ENCODE measurements around the gene GRK5. TPM values are rescaled to one million over a fixed set of nuclear protein-coding genes. Genes with fewer than 3 reads are reported as not detected.

Gene GRK5
- total and polyA plus RNA-seq, 9 of the 15 experiments (the other 6 are each of a cell fraction or from before 2014, with no cell fraction given): 0.46 to 0.83 (median 0.67) TPM; not detected in 2

DNA sequence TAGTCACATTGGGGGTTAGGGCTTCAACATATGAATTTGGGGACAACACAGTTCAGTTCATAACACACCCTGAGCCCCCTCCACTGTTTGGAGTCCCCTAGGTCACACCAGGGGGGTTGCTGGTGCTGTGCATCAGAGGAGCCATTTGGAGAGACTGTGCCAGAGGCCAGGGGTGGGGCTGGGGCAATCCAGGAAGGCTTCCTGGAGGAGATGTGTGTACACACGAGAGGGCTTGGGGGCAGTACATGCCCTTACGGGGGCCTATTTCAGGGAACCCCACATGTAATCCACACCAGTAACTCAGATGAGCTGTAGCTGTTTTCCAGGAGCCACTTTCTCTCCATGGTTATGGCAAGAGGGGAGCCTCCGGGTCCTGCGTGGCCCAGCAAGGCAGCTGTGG lies 151.7 kb downstream of the GRK5 start:
- CTCF ChIA-PET (ENCODE audit: low intra/inter-chr PET ratio): no interaction called here
- BruUV-seq (replicated peaks): no TSS peak
- no peak for DNase-seq (ENCODE audit: extremely low read depth in 1 of 4, low spot score in 3 of 4)
- H3K4me2 ChIP-seq (ENCODE audit: insufficient read depth, low read length): no peak overlapping the region
- no peak overlapping the region for H3K27ac ChIP-seq (ENCODE audit: extremely low read depth, low read depth, low read length)
- 17% methylated on average over 4 of the region's 4 CpGs for WGBS (ENCODE audit: insufficient coverage, low coverage, missing lambda C conversion rate)
- no peaks in the 10 kb centered on the region for H3K27me3 ChIP-seq (ENCODE audit: control insufficient read depth in 2 of 2, insufficient read depth in 2 of 2, low read length in 2 of 2)
- H3K9ac ChIP-seq (ENCODE audit: insufficient read depth in 1 of 2, low read depth in 2 of 2, low read length in 2 of 2): no peak overlapping the region
- intact Hi-C loops (cut with micrococcal nuclease) (no loop called here), in situ Hi-C loops (cut with MboI) (no loop called here)
- H3K36me3 ChIP-seq (ENCODE audit: control insufficient read depth, insufficient read depth, low read length): no peaks in the 10 kb centered on the region
- no peak overlapping the region for H2AFZ ChIP-seq (ENCODE audit: low read depth, low read length)
- no peak for FAIRE-seq
- H3K9me3 ChIP-seq (replicated peaks; ENCODE audit: control insufficient read depth, insufficient read depth, low read depth, low read length): peaks cover 1% of the 10 kb centered on the region; the same call in 1 of the 2 replicates
- H3K4me3 ChIP-seq: no peak overlapping the region
- POLR2A ChIA-PET: no interaction called here
- TF ChIP-seq ZFP36 (IDR thresholded peaks at IDR 0.05; ENCODE audit: low read depth, low read length, partially characterized antibody) (peak; percentile 51), ZNF79 (CRISPR knock-in tag; IDR thresholded peaks at IDR 0.05; ENCODE audit: low read depth) (no peak)
- no peaks in the 10 kb centered on the region for H4K20me1 ChIP-seq (replicated peaks; ENCODE audit: control insufficient read depth, insufficient read depth, low read length)
- H3K4me1 ChIP-seq (replicated peaks in 1 of 2; ENCODE audit: control insufficient read depth in 2 of 2, insufficient read depth in 2 of 2, low read length in 2 of 2): no peaks in the 10 kb centered on the region
- ATAC-seq: no peak
- H3K9me1 ChIP-seq (ENCODE audit: control insufficient read depth, insufficient read depth, low read length): no peaks in the 10 kb centered on the region
- H3K79me2 ChIP-seq (ENCODE audit: control insufficient read depth, insufficient read depth, low read length): no peaks in the 10 kb centered on the region

DNA sequence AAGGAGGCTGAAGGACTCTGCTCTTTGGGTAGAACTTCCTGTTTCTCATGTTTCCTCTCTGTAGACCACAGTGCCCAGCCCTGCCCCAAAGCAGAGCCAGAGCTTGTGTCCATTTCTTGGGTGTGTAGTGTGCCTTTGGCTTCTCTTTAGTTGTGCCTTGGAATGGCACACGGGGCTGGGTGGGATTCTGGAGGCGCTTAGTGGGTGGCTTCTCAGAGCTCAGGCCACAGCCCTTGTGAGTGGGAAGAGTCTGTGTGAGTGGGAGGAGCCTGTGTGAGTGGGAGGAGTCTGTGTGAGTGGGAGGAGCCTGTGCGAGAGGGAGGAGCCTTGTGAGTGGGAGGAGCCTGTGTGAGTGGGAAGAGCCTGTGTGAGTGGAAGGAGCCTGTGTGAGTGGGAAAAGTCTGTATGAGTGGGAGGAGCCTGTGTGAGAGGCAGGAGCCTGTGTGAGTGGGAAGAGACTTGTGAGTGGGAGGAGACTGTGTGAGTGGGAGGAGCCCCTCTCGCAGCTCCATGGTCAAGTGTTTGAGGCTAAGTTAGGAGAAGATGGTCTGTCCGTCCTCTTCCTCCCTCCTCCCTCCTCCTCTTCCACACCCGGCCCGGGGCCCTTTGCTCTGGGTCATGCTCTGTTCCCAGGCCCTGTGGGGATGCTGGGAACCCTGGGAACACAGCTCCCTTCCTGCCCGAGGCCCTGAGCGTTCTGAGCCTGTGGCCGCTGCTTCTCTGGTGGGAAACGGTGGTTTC lies 153.0 kb downstream of the GRK5 start:
- no peak overlapping the region for H3K4me3 ChIP-seq
- DNase-seq (ENCODE audit: extremely low read depth in 1 of 4, low spot score in 3 of 4): peak; percentile 11 to 44 (median 30)
- no peaks in the 10 kb centered on the region; a peak in 1 of 5 replicates for H3K27me3 ChIP-seq (ENCODE audit: control insufficient read depth in 2 of 2, insufficient read depth in 2 of 2, low read length in 2 of 2)
- H3K9me1 ChIP-seq (ENCODE audit: control insufficient read depth, insufficient read depth, low read length): no peaks in the 10 kb centered on the region
- H3K27ac ChIP-seq (ENCODE audit: extremely low read depth, low read depth, low read length): no peak overlapping the region
- H2AFZ ChIP-seq (ENCODE audit: low read depth, low read length): no peak overlapping the region
- H3K4me2 ChIP-seq (ENCODE audit: insufficient read depth, low read length): no peak overlapping the region
- peak; percentile 90 for ATAC-seq
- FAIRE-seq: peak; percentile 29
- H3K9me3 ChIP-seq (replicated peaks; ENCODE audit: control insufficient read depth, insufficient read depth, low read depth, low read length): peaks cover 1% of the 10 kb centered on the region; the same call in 1 of the 2 replicates
- no peaks in the 10 kb centered on the region for H4K20me1 ChIP-seq (replicated peaks; ENCODE audit: control insufficient read depth, insufficient read depth, low read length)
- no peaks in the 10 kb centered on the region for H3K36me3 ChIP-seq (ENCODE audit: control insufficient read depth, insufficient read depth, low read length)
- in situ Hi-C loops (cut with MboI): no loop called here
- H3K9ac ChIP-seq (ENCODE audit: insufficient read depth in 1 of 2, low read depth in 2 of 2, low read length in 2 of 2): no peak overlapping the region
- H3K79me2 ChIP-seq (ENCODE audit: control insufficient read depth, insufficient read depth, low read length): no peaks in the 10 kb centered on the region
- intact Hi-C loops (cut with micrococcal nuclease): no loop called here
- WGBS (ENCODE audit: insufficient coverage, low coverage, missing lambda C conversion rate): 24% methylated on average over 7 of the region's 11 CpGs
- BruUV-seq (replicated peaks): no TSS peak
- H3K4me1 ChIP-seq (replicated peaks in 1 of 2; ENCODE audit: control insufficient read depth in 2 of 2, insufficient read depth in 2 of 2, low read length in 2 of 2): no peaks in the 10 kb centered on the region
- CTCF ChIA-PET (ENCODE audit: low intra/inter-chr PET ratio): no interaction called here
- POLR2A ChIA-PET: no interaction called here
- TF ChIP-seq SUPT5H (IDR thresholded peaks at IDR 0.05) (no peak), EGR1 (conservative IDR thresholded peaks at IDR 0.05) (peak; percentile 63), HDAC3 (IDR thresholded peaks at IDR 0.05; ENCODE audit: borderline replicate concordance, partially characterized antibody) (no peak), ARID2 (IDR thresholded peaks at IDR 0.05) (no peak), JUNB (CRISPR knock-in tag; conservative IDR thresholded peaks at IDR 0.05) (no peak), CBX5 (IDR thresholded peaks at IDR 0.05; ENCODE audit: borderline replicate concordance, low read depth) (0 out of 2 replicates have a peak, but pooled peaks have one; percentile 17), OTX1 (CRISPR knock-in tag; IDR thresholded peaks at IDR 0.05) (no peak), SETDB1 (IDR thresholded peaks at IDR 0.05; ENCODE audit: low read length) (no peak), ZNF263 (CRISPR knock-in tag; IDR thresholded peaks at IDR 0.05; ENCODE audit: borderline replicate concordance) (peak; percentile 52; the same call in 1 of the 2 replicates), PTRF (tag; IDR thresholded peaks at IDR 0.05) (no peak)
- TF ChIP-seq, protein P1, sequence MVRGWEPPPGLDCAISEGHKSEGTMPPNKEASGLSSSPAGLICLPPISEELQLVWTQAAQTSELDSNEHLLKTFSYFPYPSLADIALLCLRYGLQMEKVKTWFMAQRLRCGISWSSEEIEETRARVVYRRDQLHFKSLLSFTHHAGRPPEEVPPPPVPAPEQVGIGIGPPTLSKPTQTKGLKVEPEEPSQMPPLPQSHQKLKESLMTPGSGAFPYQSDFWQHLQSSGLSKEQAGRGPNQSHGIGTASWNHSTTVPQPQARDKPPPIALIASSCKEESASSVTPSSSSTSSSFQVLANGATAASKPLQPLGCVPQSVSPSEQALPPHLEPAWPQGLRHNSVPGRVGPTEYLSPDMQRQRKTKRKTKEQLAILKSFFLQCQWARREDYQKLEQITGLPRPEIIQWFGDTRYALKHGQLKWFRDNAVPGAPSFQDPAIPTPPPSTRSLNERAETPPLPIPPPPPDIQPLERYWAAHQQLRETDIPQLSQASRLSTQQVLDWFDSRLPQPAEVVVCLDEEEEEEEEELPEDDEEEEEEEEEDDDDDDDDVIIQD (CRISPR knock-in tag; IDR thresholded peaks at IDR 0.05): no peak
- TF ChIP-seq, protein P2, sequence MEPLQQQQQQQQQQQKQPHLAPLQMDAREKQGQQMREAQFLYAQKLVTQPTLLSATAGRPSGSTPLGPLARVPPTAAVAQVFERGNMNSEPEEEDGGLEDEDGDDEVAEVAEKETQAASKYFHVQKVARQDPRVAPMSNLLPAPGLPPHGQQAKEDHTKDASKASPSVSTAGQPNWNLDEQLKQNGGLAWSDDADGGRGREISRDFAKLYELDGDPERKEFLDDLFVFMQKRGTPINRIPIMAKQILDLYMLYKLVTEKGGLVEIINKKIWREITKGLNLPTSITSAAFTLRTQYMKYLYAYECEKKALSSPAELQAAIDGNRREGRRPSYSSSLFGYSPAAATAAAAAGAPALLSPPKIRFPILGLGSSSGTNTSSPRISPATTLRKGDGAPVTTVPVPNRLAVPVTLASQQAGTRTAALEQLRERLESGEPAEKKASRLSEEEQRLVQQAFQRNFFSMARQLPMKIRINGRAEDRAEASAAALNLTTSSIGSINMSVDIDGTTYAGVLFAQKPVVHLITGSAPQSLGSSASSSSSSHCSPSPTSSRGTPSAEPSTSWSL (CRISPR knock-in tag; IDR thresholded peaks at IDR 0.05; ENCODE audit: borderline replicate concordance): no peak

Data from K562 (cell line).